ENCODE data around the gene MFSD11. TPM values are rescaled to one million over a fixed set of nuclear protein-coding genes. Genes with fewer than 3 reads are reported as not detected.
"Not testable (repeated sequence)": the region's sequence is repeated elsewhere in the genome, so short reads cannot be mapped to it uniquely, and the experiment has no call there.

The MFSD11 gene
- total RNA-seq, 1 experiment from 2014 or later, result 23.9 TPM

- no peaks in the 10 kb centered on the region for H3K4me1 Mint-ChIP-seq (ENCODE audit: low read depth, unreplicated experiment)
- no peak overlapping the region for H3K27ac Mint-ChIP-seq (ENCODE audit: unreplicated experiment)
- no peak for TF ChIP-seq CTCF (IDR thresholded peaks at IDR 0.05; ENCODE audit: unreplicated experiment)
- H3K36me3 Mint-ChIP-seq (ENCODE audit: insufficient read depth, unreplicated experiment), result peaks cover 40% of the 10 kb centered on the region
- CTCF ChIA-PET, result interaction anchor here (0.6 kb wide), 1 partner anchor 1805 kb away, joined by 4 read pairs; no protein-coding TSS in a partner anchor
- no peak for DNase-seq
- no peaks in the 10 kb centered on the region for H3K27me3 Mint-ChIP-seq (ENCODE audit: unreplicated experiment)
- no peak overlapping the region for H3K4me3 Mint-ChIP-seq (ENCODE audit: low read depth, unreplicated experiment)
- no TSS peak for BruUV-seq (replicated peaks)
- intact Hi-C loops (cut with micrococcal nuclease; ENCODE audit: unreplicated experiment), result no loop called here
- no peaks in the 10 kb centered on the region for H3K9me3 Mint-ChIP-seq (ENCODE audit: low read depth, unreplicated experiment)
These were observed 2.6 kb downstream of the MFSD11 start for GRCh38 chr17:76740329-76741118.

- Mint-ChIP-seq H3K9me3 (ENCODE audit: low read depth, unreplicated experiment) (no peaks in the 10 kb centered on the region), H3K4me3 (ENCODE audit: low read depth, unreplicated experiment) (no peak overlapping the region), H3K36me3 (ENCODE audit: insufficient read depth, unreplicated experiment) (peaks cover 15% of the 10 kb centered on the region), H3K4me1 (ENCODE audit: low read depth, unreplicated experiment) (no peaks in the 10 kb centered on the region), H3K27me3 (ENCODE audit: unreplicated experiment) (no peaks in the 10 kb centered on the region), H3K27ac (ENCODE audit: unreplicated experiment) (no peak overlapping the region)
- no peak for DNase-seq
- no peak for TF ChIP-seq CTCF (IDR thresholded peaks at IDR 0.05; ENCODE audit: unreplicated experiment)
- CTCF ChIA-PET, result no interaction called here
- no TSS peak for BruUV-seq (replicated peaks)
- intact Hi-C loops (cut with micrococcal nuclease; ENCODE audit: unreplicated experiment), result no loop called here
These were observed 5.0 kb downstream of the MFSD11 start for GRCh38 chr17:76742958-76743357.

DNA sequence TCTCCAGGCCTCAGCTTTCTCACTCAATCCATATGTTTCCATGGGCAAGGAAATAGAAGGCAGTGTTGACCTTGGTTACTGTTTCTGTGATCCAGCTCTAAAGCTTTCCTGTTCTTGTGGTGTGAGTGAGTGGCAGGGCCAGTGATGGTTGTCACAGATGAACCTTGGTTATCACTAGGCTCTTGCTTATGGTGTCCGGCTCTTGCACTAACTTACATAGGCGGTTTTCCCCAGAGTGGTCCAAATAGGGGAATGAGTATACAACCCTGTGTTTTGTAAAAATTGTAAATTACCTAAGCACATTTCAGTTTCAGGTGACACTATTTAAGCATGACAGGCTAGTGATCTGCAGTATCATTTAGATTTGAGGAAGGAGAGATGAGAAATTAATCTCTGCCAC, 6.8 kb downstream of the MFSD11 start:
- no peak for TF ChIP-seq CTCF (IDR thresholded peaks at IDR 0.05; ENCODE audit: unreplicated experiment)
- peaks cover 6% of the 10 kb centered on the region for H3K36me3 Mint-ChIP-seq (ENCODE audit: insufficient read depth, unreplicated experiment)
- H3K4me3 Mint-ChIP-seq (ENCODE audit: low read depth, unreplicated experiment), result no peak overlapping the region
- no peak for DNase-seq
- no peaks in the 10 kb centered on the region for H3K27me3 Mint-ChIP-seq (ENCODE audit: unreplicated experiment)
- H3K27ac Mint-ChIP-seq (ENCODE audit: unreplicated experiment), result no peak overlapping the region
- no TSS peak for BruUV-seq (replicated peaks)
- no peaks in the 10 kb centered on the region for H3K9me3 Mint-ChIP-seq (ENCODE audit: low read depth, unreplicated experiment)
- CTCF ChIA-PET, result no interaction called here
- intact Hi-C loops (cut with micrococcal nuclease; ENCODE audit: unreplicated experiment), result no loop called here
- no peaks in the 10 kb centered on the region for H3K4me1 Mint-ChIP-seq (ENCODE audit: low read depth, unreplicated experiment)

DNA sequence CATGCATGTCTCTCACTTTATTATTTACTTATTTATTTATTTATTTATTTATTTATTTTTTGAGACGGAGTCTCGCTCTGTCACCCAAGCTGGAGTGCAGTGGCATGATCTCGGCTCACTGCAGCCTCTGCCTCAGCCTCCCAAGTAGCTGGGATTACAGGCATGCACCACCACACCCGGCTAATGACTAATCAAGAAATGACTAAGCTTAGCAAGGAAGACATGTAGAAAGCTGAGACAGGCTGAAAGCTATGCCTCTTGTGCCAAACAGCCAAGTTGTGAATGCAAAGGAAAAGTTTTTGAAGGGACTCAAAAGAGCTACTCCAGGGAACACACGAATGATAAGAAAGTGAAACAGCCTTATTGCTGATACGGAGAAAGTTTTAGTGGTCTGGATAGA, 7.9 kb downstream of the MFSD11 start:
- H3K4me3 Mint-ChIP-seq (ENCODE audit: low read depth, unreplicated experiment); H3K9me3 Mint-ChIP-seq (ENCODE audit: low read depth, unreplicated experiment); H3K27me3 Mint-ChIP-seq (ENCODE audit: unreplicated experiment); H3K4me1 Mint-ChIP-seq (ENCODE audit: low read depth, unreplicated experiment); DNase-seq; intact Hi-C loops (cut with micrococcal nuclease; ENCODE audit: unreplicated experiment); H3K27ac Mint-ChIP-seq (ENCODE audit: unreplicated experiment); BruUV-seq (replicated peaks); H3K36me3 Mint-ChIP-seq (ENCODE audit: insufficient read depth, unreplicated experiment): not testable (repeated sequence)
- CTCF ChIA-PET, result interaction anchor here (0.6 kb wide), 1 partner anchor 83 kb away, joined by 3 read pairs; no protein-coding TSS in a partner anchor

Data from Calu3 (cell line).